Measurements from ENCODE around the gene POLD2.

The POLD2 gene

DNA sequence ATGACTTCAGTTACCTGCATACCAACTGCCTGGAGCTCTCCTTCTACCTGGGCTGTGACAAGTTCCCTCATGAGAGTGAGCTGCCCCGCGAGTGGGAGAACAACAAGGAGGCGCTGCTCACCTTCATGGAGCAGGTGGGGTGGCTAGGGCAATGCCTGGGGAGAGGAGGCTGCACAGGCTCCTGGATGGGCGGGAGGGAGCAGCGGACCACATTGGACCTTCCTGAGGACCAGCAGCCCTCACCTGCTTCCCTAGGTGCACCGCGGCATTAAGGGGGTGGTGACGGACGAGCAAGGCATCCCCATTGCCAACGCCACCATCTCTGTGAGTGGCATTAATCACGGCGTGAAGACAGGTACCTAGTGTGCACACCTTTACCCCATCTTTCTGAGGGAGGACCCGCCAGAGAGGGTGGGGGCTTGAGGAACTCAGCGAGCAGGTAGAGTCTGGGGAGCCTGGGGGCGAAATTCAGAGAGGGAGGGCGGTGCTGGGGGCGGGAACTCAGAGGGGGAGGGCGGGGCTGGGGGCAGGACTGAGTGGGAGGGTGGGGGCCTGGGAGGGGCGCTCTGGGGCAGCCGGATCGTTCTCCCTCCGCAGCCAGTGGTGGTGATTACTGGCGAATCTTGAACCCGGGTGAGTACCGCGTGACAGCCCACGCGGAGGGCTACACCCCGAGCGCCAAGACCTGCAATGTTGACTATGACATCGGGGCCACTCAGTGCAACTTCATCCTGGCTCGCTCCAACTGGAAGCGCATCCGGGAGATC lies 10.2 kb downstream of the POLD2 start:
- no peak overlapping the region for H3K27ac ChIP-seq (ENCODE audit: low read depth, low read length)
- H3K4me3 ChIP-seq (ENCODE audit: low read length), result no peak overlapping the region
- H3K9ac ChIP-seq (ENCODE audit: low read length), result no peak overlapping the region
- H3K36me3 ChIP-seq (ENCODE audit: control insufficient read depth, insufficient read depth, low read length), result peaks cover 11% of the 10 kb centered on the region
- H3K27me3 ChIP-seq (ENCODE audit: control insufficient read depth, insufficient read depth, low read length), result no peaks in the 10 kb centered on the region
- H3K4me1 ChIP-seq (ENCODE audit: control insufficient read depth, insufficient read depth, low read length), result no peaks in the 10 kb centered on the region

DNA sequence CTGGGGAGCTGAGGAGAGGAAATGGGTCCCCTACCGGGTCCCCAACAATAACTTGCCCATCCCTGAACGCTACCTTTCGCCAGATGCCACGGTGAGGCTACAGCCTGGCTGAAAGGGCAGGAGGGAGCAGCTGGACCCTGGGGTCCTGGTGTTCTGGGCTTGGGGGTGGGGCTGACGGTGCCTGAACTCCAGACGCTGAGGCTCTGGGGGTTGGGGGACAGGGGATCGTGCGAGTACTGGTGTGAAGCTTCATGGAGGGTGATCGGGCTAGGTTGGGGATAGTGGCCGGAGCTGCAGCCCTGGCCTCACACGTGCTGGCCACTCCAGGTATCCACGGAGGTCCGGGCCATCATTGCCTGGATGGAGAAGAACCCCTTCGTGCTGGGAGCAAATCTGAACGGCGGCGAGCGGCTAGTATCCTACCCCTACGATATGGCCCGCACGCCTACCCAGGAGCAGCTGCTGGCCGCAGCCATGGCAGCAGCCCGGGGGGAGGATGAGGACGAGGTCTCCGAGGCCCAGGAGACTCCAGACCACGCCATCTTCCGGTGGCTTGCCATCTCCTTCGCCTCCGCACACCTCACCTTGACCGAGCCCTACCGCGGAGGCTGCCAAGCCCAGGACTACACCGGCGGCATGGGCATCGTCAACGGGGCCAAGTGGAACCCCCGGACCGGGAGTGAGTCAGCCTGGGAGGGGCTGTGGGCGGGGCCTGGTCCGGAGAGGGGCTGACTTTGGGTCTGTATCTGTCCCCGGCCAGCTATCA lies 10.9 kb downstream of the POLD2 start:
- Histone ChIP-seq H3K4me3 (ENCODE audit: low read length) (no peak overlapping the region), H3K27ac (ENCODE audit: low read depth, low read length) (no peak overlapping the region), H3K36me3 (ENCODE audit: control insufficient read depth, insufficient read depth, low read length) (peaks cover 11% of the 10 kb centered on the region), H3K4me1 (ENCODE audit: control insufficient read depth, insufficient read depth, low read length) (no peaks in the 10 kb centered on the region), H3K27me3 (ENCODE audit: control insufficient read depth, insufficient read depth, low read length) (no peaks in the 10 kb centered on the region), H3K9ac (ENCODE audit: low read length) (no peak overlapping the region)

DNA sequence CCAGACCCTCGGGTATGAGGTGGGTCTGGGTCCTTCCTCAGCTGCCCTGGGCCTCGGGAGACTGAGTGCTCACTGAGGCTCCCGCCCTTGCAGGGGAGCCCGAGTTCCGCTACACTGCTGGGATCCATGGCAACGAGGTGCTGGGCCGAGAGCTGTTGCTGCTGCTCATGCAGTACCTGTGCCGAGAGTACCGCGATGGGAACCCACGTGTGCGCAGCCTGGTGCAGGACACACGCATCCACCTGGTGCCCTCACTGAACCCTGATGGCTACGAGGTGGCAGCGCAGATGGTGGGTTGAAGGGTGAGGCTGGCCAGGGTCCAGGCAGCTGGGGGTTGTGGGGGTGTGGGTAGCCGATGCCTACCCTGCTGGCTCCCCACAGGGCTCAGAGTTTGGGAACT lies 11.6 kb downstream of the POLD2 start:
- no peaks in the 10 kb centered on the region for H3K4me1 ChIP-seq (ENCODE audit: control insufficient read depth, insufficient read depth, low read length)
- H3K4me3 ChIP-seq (ENCODE audit: low read length), result no peak overlapping the region
- no peak overlapping the region for H3K27ac ChIP-seq (ENCODE audit: low read depth, low read length)
- no peak overlapping the region for H3K9ac ChIP-seq (ENCODE audit: low read length)
- H3K36me3 ChIP-seq (ENCODE audit: control insufficient read depth, insufficient read depth, low read length), result peaks cover 6% of the 10 kb centered on the region
- no peaks in the 10 kb centered on the region for H3K27me3 ChIP-seq (ENCODE audit: control insufficient read depth, insufficient read depth, low read length)

DNA sequence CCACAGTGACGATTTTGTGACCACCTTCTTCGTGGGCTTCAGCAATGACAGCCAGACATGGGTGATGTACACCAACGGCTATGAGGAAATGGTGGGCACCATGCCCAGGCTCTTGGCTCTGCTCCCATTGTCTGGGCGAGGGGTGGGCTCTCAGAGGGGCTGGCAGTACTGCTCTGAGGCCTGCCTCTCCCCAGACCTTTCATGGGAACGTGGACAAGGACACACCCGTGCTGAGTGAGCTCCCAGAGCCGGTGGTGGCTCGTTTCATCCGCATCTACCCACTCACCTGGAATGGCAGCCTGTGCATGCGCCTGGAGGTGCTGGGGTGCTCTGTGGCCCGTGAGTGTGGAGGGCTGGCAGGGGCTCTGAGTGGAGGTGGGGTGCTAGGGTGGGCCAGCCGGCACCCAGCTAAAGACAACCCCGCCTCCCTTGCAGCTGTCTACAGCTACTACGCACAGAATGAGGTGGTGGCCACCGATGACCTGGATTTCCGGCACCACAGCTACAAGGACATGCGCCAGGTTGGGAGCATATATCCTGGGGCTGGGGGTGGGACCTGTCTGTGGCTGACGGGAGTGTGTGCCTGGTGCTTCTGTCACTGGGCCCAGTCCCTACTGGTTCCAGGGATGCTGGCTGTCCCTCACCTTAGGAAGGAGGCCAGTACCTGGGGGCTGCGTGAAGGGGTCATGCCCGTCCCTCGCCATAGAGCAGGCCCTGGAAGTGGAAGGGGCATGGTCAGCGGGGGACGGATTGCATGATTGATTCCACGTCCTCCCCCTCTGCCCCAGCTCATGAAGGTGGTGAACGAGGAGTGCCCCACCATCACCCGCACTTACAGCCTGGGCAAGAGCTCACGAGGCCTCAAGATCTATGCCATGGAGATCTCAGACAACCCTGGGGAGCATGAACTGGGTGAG lies 12.4 kb downstream of the POLD2 start:
- Histone ChIP-seq H3K27me3 (ENCODE audit: control insufficient read depth, insufficient read depth, low read length) (no peaks in the 10 kb centered on the region), H3K36me3 (ENCODE audit: control insufficient read depth, insufficient read depth, low read length) (peaks cover 6% of the 10 kb centered on the region), H3K4me1 (ENCODE audit: control insufficient read depth, insufficient read depth, low read length) (no peaks in the 10 kb centered on the region), H3K9ac (ENCODE audit: low read length) (no peak overlapping the region), H3K4me3 (ENCODE audit: low read length) (no peak overlapping the region), H3K27ac (ENCODE audit: low read depth, low read length) (no peak overlapping the region)

DNA sequence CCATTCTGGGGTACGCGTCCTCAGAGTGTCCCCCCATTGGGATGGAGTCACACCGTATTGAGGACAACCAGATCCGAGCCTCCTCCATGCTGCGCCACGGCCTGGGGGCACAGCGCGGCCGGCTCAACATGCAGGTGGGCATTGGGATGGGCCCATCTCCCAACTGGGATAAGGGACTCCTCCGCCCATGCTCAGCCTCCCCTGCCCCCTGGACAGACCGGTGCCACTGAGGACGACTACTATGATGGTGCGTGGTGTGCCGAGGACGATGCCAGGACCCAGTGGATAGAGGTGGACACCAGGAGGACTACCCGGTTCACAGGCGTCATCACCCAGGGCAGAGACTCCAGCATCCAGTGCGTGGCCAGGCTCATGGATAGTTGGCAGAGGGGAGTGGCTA lies 13.4 kb downstream of the POLD2 start:
- Histone ChIP-seq H3K4me1 (ENCODE audit: control insufficient read depth, insufficient read depth, low read length) (peaks cover 3% of the 10 kb centered on the region), H3K27me3 (ENCODE audit: control insufficient read depth, insufficient read depth, low read length) (no peaks in the 10 kb centered on the region), H3K9ac (ENCODE audit: low read length) (no peak overlapping the region), H3K36me3 (ENCODE audit: control insufficient read depth, insufficient read depth, low read length) (peaks cover 3% of the 10 kb centered on the region), H3K27ac (ENCODE audit: low read depth, low read length) (no peak overlapping the region), H3K4me3 (ENCODE audit: low read length) (no peak overlapping the region)

DNA sequence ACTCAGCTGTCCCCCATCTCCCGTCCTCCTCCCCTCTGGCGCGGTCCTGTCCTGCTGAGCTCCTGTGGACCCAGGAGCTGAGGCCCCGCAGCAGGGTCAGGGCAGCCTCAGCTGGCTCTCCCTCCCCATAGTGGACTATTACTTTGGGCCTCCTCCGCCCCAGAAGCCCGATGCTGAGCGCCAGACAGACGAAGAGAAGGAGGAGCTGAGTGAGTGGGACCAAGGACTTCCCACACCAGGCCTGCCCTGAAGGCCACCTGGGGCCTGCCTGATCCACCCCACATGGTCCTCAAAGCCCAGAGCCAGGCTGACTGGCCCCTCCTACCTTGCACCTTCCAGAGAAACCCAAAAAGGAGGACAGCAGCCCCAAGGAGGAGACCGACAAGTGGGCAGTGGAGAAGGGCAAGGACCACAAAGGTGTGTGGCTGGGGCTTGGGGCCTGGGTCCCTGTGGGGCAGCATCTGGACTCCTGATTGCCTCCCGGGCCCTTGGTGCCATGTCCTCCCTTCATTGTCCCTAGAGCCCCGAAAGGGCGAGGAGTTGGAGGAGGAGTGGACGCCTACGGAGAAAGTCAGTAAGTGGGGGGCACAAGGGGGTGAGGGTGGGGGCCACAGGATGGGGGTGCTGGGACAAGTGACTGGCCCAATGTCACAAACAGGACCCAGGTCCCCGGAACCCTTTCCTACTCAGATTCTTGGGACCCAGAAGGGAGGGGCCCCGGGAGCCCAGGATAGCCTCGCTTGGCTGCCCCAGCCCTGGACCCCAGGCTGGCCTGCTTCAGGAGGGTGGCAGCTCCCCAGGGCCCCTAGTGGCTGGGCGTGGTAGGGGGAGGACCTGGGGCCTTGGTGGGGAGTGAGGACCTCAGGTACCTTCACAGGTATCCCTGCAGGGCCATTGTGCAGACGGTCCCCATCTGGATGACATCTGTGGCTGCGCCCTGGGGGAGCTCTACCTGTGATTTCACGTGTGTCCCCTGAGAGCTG lies 14.3 kb downstream of the POLD2 start:
- no peaks in the 10 kb centered on the region for H3K27me3 ChIP-seq (ENCODE audit: control insufficient read depth, insufficient read depth, low read length)
- H3K4me3 ChIP-seq (ENCODE audit: low read length), result no peak overlapping the region
- no peak overlapping the region for H3K9ac ChIP-seq (ENCODE audit: low read length)
- H3K27ac ChIP-seq (ENCODE audit: low read depth, low read length), result no peak overlapping the region
- peaks cover 1% of the 10 kb centered on the region for H3K36me3 ChIP-seq (ENCODE audit: control insufficient read depth, insufficient read depth, low read length)
- H3K4me1 ChIP-seq (ENCODE audit: control insufficient read depth, insufficient read depth, low read length), result peaks cover 4% of the 10 kb centered on the region

DNA sequence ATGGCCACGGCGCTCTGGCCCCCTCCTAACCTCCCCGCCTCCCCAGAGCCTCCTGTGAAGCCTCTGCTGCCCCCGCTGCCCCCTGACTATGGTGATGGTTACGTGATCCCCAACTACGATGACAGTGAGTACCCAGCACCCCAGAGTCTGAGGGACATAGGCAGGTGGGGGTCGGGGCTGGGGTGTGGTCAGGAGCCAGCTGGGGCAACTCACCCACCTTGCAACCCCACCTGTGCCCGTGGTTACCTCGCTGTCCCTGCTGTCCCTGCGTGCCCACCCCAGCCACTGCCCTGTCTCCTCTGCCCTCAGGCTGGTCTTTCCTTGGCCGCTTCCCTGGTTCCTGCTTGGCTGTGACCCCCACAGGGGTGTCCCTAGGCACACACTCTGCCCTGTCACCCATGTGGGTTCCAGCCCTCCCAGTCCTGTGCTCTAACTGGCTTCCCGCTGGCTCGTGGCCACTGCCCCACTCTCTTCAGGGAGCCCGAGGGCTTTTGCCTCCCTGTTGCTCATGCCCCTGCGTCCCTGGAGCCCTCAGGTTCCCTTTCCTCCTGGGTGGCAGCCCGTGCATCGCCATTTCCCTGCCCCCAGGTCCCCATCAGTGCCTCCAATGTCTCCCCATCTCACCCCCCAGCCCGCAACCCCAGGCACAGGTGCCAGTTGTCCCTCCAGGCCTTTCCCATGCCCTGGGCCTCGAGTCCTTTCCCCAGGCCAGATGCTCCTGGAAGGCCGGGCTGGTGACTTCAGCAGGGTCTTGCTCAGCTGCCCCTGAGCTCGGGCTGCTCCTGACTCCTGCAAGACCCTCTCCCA lies 15.2 kb downstream of the POLD2 start:
- Histone ChIP-seq H3K36me3 (ENCODE audit: control insufficient read depth, insufficient read depth, low read length) (no peaks in the 10 kb centered on the region), H3K4me3 (ENCODE audit: low read length) (no peak overlapping the region), H3K27ac (ENCODE audit: low read depth, low read length) (no peak overlapping the region), H3K4me1 (ENCODE audit: control insufficient read depth, insufficient read depth, low read length) (peaks cover 4% of the 10 kb centered on the region), H3K9ac (ENCODE audit: low read length) (no peak overlapping the region), H3K27me3 (ENCODE audit: control insufficient read depth, insufficient read depth, low read length) (peaks cover 4% of the 10 kb centered on the region)

DNA sequence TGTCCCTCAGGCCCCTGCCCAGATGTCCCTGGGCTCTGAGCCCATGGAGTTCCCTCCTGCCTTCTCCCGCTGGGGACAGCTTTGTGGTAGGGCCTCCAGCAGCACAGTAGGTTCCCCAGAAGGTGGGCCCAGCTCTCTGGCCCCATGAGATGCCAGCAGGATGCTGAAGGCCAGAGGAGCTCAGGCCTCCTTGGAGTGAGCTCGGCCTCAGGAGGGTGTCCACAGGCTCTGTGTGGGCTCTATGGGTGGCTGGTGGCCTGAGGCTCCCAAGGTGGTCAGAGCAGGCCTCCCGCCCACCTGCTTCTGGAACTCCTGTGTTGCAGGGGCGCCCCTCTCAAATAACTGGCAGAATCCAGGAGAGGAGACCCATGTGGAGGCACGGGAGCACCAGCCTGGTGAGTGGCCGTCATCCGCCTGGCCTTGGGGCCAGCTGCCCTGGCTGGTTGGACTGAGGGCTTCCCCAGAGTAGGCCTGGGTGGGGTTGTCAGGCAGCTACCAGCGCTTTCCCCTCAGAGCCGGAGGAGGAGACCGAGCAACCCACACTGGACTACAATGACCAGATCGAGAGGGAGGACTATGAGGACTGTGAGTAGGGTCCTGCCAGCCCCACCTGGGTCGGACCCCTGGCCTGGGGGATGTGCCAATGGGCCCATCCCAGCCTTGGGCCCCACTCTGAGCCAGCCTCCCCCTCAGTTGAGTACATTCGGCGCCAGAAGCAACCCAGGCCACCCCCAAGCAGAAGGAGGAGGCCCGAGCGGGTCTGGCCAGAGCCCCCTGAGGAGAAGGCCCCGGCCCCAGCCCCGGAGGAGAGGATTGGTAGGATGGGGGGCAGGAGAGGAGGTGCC lies 16.0 kb downstream of the POLD2 start:
- Histone ChIP-seq H3K36me3 (ENCODE audit: control insufficient read depth, insufficient read depth, low read length) (no peaks in the 10 kb centered on the region), H3K4me3 (ENCODE audit: low read length) (no peak overlapping the region), H3K27ac (ENCODE audit: low read depth, low read length) (no peak overlapping the region), H3K9ac (ENCODE audit: low read length) (no peak overlapping the region), H3K4me1 (ENCODE audit: control insufficient read depth, insufficient read depth, low read length) (peaks cover 4% of the 10 kb centered on the region), H3K27me3 (ENCODE audit: control insufficient read depth, insufficient read depth, low read length) (peaks cover 4% of the 10 kb centered on the region)

DNA sequence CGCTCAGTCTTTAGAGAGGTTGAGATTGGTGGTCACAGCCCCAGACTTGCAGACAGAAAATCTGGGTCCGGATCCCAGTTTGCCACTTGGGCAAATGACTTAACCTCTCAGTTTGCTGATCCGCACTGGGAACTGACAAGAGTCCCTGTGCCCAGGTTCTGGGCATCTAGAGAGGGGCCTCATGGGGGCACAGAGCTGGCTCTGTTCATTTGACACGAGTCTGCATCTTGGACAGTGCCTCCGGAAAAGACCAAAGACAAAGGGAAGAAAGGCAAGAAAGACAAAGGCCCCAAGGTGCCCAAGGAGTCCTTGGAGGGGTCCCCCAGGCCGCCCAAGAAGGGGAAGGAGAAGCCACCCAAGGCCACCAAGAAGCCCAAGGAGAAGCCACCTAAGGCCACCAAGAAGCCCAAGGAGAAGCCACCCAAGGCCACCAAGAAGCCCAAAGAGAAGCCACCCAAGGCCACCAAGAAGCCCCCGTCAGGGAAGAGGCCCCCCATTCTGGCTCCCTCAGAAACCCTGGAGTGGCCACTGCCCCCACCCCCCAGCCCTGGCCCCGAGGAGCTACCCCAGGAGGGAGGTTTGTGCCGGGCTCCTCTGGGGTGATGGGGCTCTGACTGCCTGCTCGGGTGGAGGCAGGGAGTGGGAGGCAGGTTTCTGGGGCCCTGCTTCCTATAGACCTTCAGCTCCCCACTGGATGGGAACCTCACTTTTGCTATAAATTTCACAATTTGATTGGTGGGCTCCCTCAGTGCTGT lies 16.9 kb downstream of the POLD2 start:
- H3K4me1 ChIP-seq (ENCODE audit: control insufficient read depth, insufficient read depth, low read length), result peaks cover 4% of the 10 kb centered on the region
- no peaks in the 10 kb centered on the region for H3K36me3 ChIP-seq (ENCODE audit: control insufficient read depth, insufficient read depth, low read length)
- no peak overlapping the region for H3K9ac ChIP-seq (ENCODE audit: low read length)
- no peak overlapping the region for H3K27ac ChIP-seq (ENCODE audit: low read depth, low read length)
- peak overlapping the region; percentile 80 for H3K4me3 ChIP-seq (ENCODE audit: low read length)
- H3K27me3 ChIP-seq (ENCODE audit: control insufficient read depth, insufficient read depth, low read length), result peaks cover 4% of the 10 kb centered on the region

DNA sequence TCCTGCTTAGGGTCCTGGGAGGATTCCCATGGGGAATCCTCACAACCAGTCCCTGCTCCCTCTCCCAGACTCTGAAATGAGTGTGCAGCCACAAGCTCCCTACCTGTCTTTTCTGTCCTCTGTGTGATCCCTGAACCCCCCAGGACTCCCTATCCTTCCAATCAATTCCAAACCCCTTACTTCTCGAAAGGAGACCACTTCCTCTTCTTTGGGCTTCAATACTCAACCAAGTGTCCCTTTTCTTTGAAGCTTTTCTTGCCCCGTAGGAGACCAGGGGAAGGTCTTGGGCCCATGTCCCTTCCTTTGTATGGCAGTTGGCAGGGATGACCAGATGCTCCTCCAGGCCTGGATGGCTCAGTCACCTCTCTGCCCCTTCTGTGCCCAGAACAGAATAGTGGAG lies 17.5 kb downstream of the POLD2 start:
- H3K4me1 ChIP-seq (ENCODE audit: control insufficient read depth, insufficient read depth, low read length), result peaks cover 4% of the 10 kb centered on the region
- peak overlapping the region; percentile 80 for H3K4me3 ChIP-seq (ENCODE audit: low read length)
- peaks cover 4% of the 10 kb centered on the region for H3K27me3 ChIP-seq (ENCODE audit: control insufficient read depth, insufficient read depth, low read length)
- no peak overlapping the region for H3K9ac ChIP-seq (ENCODE audit: low read length)
- no peaks in the 10 kb centered on the region for H3K36me3 ChIP-seq (ENCODE audit: control insufficient read depth, insufficient read depth, low read length)
- peak overlapping the region; percentile 37 for H3K27ac ChIP-seq (ENCODE audit: low read depth, low read length)

Measured in rectal smooth muscle tissue (tissue), 1 donor.